ENCODE results near the gene CEND1.

CEND1 gene

GRCh38 chr11:777288-778255, 12.3 kb downstream of the CEND1 start, which contains the start of gene GATD1:
GATD1 (minus strand) TSS chr11:777487; CDS start chr11:777462, 25 bp downstream.
- peak; percentile 71 for DNase-seq

- no peak for DNase-seq
Observed at GRCh38 chr11:776561-777287, 13.2 kb downstream of the CEND1 start.

GRCh38 chr11:776263-776560, 13.7 kb downstream of the CEND1 start:
- DNase-seq, result no peak

- peak; percentile 67 for DNase-seq
Observed at GRCh38 chr11:774873-775592, 14.9 kb downstream of the CEND1 start.

- DNase-seq, result no peak
Observed at GRCh38 chr11:773830-774229, 16.1 kb downstream of the CEND1 start.

- no peak for DNase-seq
Observed at GRCh38 chr11:773425-773824, 16.5 kb downstream of the CEND1 start.

- DNase-seq, result no peak
Observed at GRCh38 chr11:772429-773390, 17.2 kb downstream of the CEND1 start.

GRCh38 chr11:771617-772204, 18.2 kb downstream of the CEND1 start:
- no peak for DNase-seq

- DNase-seq, result no peak
Observed at GRCh38 chr11:770642-771616, 19.0 kb downstream of the CEND1 start.

- no peak for DNase-seq
Observed at GRCh38 chr11:769887-770641, 19.8 kb downstream of the CEND1 start.

GRCh38 chr11:767238-767637, 22.7 kb downstream of the CEND1 start:
- DNase-seq, result no peak

GRCh38 chr11:766936-767210, 23.0 kb downstream of the CEND1 start:
- DNase-seq, result no peak

GRCh38 chr11:766106-766935, 23.6 kb downstream of the CEND1 start:
- no peak for DNase-seq

- DNase-seq, result no peak
Observed at GRCh38 chr11:765802-766091, 24.1 kb downstream of the CEND1 start.

- DNase-seq, result no peak
Observed at GRCh38 chr11:765025-765801, 24.7 kb downstream of the CEND1 start.

- no peak for DNase-seq
Observed at GRCh38 chr11:764322-765024, 25.4 kb downstream of the CEND1 start.

GRCh38 chr11:763549-764321, 26.2 kb downstream of the CEND1 start:
- no peak for DNase-seq

Measured in NCI-H226 (cell line).